HTERT RPE-1 (cell line): ENCODE data around the gene PMEPA1.

Experiments
- in situ Hi-C: fragments of 300-500 bp; cut with MboI; formaldehyde crosslinking; loops from 4 replicates; pipeline ENCODE4 v1.14.3; 2020; ENCODE audit warnings: low sequenced_read_pairs

The PMEPA1 gene

DNA sequence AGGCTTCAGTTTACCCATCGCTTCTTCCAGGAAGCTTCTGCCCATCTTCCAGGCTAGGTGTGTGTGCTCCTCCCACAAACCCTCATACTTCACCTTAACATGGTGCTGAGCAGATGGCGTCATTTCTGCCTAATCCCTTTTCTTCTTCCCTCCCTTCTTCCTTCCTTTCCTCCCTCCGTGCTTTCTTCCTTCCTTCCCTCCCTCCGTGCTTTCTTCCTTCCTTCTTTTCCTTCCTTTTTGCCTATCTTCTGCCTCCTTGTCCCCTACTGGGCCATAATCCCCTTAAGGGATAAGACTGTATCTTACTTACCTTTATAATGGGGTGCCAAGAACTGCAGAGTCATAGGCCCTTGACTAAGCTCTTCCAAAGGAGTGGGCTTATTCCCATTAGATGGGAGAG lies 27.5 kb upstream of the PMEPA1 start:
- in situ Hi-C loops: no loop called here

DNA sequence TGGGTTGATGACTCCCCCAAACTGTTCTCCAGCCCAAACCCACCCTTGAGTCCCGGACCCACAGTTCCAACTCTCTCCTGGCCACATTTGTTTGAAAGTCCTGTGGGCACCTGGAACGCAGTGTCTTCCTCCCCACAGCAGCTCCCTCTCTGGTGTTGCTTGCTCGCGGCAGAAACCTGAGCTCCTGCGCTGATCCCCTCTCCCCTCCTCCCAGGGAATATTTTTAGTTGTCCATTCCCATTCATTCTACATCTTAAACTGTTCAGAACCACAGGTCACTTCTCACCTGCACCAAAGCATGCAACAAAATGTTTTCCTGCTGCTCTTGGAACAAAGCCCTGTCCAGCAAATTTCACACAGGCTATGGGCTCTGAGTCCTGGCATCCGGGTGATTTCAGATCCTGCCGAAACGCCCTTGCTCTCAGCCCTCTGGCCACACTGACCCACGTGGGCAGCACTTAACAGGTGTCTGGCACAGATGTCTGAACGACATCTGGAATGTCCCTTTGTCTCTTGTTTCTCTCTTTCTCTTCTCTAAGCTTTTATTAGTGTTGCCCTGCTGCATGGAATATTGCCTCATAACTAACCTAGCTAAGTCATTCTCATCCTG lies 27.0 kb upstream of the PMEPA1 start:
- in situ Hi-C loops: no loop called here

DNA sequence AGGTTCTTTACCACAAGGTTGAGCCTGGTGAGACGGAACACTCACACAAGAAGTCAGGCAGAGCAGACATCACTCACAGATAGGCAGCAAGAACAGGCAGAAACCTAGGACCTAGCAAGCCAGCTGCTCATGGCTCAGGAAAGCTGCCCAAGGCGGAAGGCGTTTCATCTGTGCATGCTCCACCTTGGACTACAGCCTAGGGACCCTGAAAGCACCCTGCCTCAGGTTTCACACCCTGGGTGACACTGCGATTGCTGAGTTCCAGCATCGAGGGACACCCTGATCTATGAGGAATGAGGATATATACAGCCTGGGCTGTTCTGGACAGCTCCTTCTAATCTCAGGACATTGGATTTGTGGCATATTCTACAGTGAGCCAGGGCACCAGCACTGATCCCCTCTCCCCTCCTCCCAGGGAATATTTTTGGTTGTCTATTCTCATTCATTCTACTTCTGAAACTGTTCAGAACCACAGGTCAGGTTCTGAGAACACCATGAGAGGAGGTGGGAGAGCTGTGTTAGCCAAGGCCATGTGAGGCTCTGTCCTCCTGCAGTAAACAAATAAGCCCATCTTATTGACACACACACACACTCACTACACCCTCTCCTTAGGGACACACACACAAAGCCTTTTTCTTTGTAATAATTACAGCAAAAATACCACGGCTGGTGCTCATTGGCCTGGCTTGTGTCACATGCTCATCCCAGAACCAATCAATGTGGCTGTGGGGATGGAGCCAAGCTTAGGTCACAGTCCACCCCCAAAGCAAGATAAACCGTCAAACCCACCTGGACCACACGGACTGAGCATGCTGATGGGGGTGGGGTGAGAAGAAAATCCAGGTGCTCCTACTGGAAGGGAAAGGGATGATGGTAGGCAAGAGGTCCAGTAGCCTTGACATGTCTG lies 26.3 kb upstream of the PMEPA1 start:
- in situ Hi-C loops: no loop called here

DNA sequence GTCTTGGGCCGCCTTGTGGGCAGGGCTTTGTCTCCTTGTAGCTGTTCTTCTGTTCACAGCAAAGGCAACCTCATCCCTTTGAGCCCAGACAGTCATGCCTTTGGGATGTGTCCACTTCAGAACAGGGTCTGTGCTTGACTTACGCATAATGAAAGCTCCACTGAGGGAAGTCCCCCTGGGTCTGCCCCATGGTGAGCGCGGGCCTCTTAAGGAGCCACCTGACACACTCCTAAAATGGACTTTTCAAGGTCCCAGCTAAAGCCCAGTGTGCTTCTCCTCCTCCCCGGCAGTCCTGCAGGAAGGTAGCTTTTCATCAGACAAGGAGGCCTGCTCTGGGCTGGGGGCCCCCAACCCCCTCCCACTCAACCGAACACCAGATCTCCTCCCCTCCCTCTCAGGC lies 24.9 kb upstream of the PMEPA1 start:
- in situ Hi-C loops: no loop called here

DNA sequence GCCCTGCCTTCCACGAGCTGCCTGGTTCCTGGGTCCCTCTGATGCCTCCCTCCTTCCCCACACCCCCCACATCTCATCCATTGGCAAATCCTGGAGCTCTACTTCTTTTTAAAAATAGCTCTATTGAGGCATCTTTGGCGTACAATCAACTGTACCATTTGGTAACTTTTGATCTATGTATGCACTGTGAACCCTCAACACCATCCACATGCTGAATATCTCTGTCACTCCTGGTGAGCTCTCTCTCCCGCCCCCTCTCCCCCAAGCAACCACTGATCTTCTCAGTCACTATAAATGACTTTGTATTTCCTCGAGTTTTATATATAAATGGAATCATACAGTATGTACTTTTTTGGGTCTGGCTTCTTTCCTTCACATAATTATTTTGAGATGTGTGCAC lies 22.4 kb upstream of the PMEPA1 start:
- in situ Hi-C loops: no loop called here

DNA sequence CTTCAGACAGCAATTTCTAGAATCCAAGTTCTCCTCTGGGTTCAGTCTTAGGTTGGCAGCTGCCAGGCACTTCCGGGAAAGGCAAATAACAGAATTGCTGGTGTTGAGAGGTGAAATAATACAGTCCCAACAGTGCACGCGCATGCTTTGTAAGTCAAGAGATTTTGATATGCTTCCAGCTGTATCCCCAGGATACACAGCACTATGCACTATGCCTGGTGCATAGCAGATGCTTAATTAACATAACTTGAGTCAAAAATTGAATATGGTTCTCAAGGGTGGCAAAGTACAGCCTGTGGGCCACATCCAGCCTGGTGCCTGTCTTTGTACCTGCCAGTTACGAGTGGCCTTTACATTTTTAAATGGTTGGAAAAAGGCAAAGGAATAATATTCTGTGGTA lies 18.9 kb upstream of the PMEPA1 start:
- in situ Hi-C loops: no loop called here

DNA sequence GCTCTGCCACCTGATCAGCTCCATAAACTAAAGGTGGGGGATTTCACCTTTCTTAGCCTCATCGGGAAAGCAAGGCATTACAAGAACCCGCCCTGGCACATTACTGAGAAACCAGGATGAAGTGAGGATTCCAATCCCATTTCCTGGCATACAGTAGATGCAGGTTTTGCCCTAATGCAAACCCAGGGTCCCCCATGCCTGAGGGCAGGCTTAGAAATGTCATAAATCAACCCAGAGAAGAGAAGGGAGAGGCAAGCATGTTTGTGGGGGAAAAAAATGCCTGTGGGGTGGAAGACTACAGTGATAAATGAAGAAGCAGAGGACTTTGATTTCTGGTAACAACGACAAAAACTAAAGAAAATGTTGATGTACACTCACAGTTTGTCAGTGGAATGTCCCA lies 18.0 kb upstream of the PMEPA1 start:
- in situ Hi-C loops: no loop called here

DNA sequence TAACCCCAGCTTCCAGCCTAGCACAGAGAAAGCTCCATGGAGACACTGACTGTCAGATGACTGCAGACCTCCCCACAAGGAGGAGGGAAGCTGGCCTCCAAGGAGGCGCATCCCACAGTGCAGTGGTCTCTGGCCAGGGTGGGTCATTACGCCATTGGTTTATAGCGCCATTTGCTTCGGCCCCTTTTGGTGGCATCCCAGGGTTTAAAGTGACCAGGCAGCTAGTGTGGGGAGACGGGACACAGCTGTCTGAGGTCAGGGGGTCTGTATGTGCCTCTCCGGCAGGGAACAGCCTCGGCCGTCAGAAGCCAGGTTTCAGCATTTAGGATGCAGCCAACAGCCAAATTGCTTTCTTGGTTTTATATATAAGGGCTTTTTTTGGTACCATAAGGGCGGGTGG lies 15.8 kb upstream of the PMEPA1 start:
- in situ Hi-C loops: no loop called here

DNA sequence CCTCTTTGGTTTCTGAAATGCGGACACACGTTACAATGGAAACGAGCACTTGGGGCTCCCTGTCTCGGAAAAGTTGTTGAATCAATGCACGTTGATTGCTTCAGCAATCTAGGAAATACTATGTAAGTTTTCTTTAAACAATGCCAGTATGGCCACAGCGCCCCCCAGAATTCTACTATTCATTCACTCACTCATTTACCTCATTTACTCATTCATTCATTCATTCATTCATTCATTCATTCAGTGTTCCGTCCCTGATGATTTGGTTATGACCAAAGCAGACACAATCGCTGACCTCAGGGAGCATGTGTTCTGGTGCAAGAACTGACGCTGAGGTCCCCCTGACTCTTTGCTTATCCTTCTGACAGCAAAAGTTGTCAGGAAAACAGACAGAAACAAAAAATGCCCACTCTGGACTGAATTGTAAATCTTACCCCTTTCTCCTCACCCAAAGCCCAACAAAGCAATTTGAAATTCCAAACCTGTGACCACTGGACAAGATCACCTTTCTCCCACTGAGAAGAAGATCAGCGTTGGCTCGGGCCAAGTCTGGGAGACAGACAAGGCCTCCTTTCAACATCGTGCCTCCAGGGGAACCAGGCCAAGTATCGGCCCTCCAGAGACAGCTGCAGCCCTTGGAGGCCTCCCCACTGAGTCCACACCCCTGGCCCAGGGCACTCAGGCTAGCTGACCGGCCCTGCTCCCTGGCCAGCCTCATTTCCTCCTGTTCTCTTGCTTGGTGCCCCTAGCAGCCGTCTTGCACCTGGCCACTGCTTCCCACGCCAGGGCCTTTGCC lies 15.0 kb upstream of the PMEPA1 start:
- in situ Hi-C loops: no loop called here

DNA sequence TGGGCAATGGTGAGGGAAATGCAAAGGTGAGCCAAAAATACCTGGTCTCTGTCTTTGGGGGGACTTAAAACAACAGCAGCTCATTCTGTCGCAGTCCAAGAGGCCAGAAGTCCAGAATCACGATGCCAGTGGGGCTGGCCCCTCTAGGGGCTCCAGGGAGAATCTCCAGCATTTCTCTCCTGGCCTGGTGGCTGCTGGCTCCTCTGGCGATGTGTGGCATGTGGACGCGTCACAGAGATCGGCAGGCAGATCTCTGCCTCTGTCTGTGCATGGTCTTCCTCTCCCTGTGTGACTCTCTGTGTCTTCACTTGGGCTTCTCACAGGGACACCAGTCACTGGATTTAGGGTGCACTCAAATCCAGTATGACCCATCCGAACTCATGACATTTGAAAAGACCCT lies 14.0 kb upstream of the PMEPA1 start:
- in situ Hi-C loops: no loop called here

DNA sequence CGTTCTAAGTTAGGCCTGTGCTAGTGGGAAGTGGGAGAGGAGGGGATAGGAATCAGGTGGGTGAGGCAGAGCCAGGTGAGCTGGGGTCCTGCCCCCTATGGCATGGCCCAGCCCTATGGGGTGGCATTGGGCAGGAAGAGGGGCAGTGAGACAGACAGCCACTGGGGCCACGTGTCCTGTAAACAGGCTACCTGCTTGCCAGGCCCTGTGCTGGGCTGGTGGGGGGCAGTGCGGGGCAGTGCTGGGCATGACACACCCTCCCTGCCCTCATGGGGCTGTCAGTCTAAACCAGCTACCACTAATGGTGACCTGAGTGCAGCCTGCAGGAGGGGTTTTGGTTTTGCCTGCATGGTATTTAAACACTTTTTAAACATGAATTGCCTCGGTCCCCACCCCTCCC lies 10.1 kb upstream of the PMEPA1 start:
- in situ Hi-C loops: no loop called here

DNA sequence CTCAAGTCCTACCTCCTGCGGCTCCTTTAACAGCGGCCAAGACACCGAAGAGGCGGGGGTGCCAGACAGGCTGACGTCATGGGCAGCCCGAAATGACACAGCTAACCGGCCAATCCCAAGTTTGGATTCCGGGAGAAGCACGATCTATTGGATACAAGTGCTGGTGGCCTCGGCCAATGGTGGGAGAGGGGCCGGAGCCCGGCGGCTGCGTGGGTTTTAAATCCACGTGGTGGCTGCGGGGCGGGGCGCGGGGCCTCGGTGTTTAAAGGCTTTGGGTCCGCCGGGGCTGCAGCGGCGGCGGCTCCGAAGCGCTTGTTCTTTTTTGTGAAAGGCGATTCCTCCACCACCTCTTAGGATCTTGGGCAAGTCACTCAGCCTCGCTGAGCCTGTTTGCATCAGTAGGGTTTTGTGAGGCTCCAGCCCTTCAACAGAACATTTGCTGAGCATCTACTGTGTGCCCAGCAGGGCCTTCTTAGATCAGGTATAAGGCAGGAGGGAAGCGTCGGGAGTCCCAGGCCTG lies 8.7 kb upstream of the PMEPA1 start:
- in situ Hi-C loops: no loop called here

DNA sequence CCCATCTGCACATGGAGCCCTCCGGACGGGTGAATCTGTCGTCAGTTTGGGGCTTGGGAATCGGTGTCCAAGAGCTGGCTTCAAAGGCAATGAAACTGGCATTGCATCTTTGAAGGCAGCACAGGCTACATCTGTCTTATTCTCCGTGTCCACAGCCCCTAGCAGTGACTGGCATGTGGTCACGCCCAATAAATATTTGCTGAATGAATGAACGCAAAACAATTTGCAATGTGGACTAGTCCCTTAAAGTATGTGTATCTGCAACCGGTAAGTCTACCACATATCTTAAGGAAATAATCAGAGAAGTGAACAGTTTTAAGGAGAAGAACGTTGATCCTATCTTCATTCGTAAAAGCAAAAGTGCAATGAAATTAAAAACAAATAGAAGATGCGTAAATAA lies 8.0 kb upstream of the PMEPA1 start:
- in situ Hi-C loops: no loop called here

DNA sequence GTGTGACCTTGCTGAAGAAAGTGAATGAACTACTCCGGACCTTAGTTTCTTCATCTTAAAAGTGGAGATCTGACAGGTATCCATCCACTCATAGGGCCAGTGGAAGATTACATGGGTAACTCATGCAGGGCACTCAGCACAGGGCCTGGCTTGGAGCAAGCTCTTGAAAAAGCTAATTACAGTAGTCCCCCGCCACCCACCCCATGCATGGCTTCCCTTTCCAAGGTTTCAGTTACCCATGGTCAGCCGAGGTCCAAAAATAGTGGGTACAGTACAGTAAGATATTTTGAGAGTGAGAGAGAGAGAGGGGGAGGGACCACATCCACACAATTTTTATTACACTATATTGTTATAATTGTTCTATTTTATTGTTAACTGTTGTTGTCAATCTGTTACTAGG lies 7.1 kb upstream of the PMEPA1 start:
- in situ Hi-C loops: no loop called here

DNA sequence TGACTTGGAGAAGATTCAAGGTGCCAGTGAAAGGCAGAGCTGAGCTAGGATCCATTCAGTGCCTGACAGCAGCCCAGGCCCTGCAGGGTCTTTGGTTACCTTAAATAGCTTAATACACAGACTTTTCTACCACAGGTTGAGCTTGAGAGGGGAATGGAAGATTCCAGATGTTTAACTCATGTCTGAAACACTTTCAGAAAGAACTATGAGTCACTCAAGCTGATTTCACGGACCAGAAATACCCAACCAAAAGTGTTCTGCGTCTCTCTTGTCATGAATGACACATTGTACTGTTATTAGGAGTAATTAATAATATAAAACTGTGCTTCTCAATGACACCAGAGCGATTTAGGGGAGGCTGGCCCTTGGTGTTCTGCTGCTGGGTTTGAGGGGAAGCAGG lies 6.4 kb upstream of the PMEPA1 start:
- in situ Hi-C loops: no loop called here

DNA sequence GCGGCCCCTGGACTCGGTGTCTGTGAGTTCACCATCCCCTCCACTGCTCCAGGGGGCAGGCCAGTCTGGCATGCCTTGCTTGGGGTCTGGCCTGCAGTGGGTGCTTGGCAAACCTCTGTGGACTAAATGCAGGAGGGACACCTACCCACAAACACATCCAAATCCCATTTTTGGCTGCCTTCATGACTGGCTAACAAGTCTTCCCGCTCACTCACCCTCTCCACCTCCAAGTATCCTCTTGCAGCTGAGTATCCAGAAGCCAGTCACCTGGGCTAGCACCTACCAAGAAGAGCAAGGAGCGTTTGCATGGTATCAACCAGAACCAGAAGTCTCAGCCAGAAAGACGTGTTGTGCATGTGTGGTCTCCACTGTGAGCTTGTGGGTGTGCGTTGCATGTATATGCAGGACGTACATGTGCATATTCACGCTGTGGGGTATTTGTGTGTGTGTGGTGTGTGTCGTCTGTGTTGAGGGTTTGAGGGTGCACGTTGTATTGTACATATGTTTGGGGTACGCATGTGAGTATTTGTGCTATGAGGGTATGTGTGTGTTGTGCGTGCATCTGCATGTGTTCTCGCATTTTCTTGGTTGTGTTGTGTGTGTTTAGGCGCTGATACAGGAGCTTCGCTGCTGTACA lies 5.6 kb upstream of the PMEPA1 start:
- in situ Hi-C loops: no loop called here

DNA sequence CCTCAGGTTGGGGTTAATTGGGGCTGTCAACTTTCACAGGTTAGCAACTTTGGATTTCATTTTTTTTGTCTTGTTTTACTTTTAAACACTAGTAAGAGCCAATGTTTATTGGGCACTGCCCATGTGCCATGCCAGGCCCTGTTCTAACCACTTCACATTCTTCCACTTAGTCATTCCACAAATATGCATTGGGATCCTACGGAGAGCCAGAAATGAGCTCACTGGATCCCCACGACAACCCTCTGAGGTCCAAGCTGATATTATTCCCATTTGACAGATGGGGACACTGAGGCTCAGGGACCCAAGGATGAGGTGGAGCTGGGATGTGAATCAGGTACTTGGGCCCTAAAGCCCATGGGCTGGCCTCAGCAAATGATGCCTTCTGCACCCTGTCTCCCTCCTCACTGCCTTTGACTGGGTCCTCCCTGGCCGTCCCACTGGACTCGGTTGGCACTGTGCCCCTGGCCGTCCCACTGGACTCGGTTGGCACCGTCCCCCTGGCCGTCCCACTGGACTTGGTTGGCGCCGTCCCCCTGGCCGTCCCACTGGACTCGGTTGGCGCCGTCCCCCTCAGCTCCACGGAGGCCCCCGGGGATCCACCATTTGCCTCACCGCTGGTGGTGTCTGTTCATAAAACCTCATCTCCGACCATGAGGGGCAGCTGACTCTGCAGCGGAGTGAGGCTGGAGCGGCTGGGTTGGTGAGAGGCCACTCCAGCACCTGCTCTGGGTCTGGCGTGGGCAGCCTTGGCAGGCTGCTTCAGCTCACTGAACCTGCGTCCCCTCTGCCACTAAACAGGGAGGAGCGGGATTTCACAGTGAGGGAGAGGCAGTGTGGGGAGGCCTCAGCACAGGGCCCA lies 4.8 kb upstream of the PMEPA1 start:
- in situ Hi-C loops: no loop called here

DNA sequence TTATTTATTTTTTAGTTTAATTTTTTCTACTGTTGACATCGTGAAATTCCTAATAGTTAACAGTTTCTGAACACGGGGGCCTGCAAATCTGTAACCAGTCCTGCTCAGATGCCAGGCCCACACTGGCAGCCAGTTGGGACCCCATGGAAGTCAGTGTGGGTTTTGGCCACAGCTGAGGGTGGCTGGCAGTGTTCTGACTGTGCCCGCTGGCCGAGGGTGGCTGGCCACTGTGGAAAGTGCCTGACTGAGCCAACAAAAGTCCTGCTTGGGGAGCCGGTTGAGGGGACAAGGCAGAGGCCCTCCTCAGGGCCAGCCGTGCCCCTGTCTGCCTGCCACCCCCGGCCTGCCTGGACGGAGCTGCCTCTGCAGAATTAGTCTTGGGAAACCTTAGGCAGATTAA lies 4.1 kb upstream of the PMEPA1 start:
- in situ Hi-C loops: no loop called here

DNA sequence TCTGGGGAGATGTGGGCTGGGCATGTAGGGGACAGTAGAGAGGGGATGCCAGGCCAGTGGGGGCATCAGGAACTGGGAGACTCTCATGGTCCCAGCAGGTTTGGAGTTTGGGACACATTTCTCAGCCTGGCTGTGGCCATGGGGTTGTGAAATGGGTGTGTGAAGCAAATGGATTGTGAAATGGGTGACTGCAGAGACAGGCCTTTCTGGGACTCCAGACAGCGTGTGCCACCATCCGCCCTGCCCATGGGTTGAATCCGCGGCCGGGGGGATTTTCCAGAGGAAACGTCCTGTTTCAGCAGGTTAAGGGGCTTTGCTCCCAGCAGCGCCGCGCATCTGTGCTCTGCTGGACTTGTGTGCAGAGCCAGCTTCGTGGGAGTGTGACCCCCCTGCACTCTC lies 3.7 kb upstream of the PMEPA1 start:
- in situ Hi-C loops: no loop called here

DNA sequence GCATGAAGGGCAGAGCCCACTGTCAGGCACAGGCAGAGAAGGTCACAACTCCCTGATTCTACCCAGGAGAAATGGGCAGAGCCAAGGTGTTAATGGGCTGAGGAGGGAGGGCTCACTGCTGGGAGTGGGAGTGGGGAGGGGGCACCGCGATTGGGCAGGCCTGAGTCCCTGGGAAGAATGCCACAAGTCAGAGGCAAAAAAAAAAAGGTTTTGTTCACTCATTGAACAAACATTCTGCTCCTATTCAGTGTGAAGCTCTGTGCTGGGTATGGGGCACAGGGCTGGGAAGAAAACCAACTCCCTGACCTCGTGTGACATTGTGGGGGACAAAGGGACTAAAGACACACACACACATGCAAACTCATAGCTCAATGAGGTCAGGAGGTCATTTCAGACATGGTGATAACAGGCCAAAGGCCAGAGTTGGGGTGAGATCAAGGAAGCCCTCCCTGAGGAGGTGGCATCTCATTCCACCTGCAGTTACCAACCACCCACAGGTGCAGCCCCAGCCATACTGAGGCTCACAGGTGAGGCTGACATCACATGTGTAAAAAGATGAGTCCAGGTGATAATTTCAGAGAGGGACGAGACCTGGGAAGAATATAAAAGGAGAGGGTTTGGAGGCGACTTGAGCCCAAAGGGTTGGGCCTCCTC lies 3.2 kb upstream of the PMEPA1 start:
- in situ Hi-C loops: no loop called here
